NCI-H1930 (cell line): ENCODE data around the gene SLC12A8.
"Not testable (repeated sequence)": the region's sequence is repeated elsewhere in the genome, so short reads cannot be mapped to it uniquely, and the experiment has no call there.

Experiments
- DNase-seq, 2 experiments: peaks; one replicate each; lab custom pipeline; 2025; lab: John Stamatoyannopoulos, UW

Gene SLC12A8

DNA sequence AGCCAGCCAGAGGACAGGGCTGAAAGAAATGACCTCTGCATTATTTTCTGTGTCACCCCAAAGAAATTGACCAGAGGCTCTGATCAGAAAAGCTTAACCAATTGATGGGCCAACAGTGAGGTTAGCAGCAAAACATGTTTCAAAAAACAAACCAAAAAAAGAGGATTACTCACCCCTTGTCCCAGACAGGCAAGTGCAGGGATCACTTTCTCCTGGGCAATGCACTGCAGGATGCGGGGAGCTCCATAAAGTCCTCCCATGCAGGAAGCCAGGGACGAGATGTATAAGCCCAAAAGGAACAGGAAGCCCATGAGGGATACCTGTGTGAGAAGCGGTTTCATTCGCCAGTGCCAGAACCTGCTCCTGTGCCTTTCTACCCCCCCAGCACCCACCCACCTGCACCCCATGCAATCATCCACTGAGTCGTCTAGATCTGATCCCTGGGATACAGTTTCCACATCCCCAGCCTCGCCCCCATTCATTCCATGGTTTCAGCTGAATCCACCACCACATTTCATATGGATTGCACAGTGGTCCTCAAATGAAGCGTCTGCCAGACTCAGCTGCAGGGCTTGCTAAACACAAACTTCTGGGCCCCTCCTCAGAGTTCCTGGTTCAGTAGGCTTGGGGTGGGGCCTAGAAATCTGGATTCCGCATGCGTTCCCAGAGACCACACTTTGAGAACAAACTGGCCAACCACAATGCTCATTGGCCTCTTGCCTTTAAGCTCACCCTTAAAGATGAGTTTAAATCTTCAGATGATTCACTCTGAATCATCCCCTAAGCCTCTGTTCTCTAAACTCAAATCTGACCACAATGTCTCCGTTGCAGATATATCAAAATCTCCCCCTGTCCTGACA, 102.3 kb downstream of the SLC12A8 start:
- DNase-seq, result no peak

DNA sequence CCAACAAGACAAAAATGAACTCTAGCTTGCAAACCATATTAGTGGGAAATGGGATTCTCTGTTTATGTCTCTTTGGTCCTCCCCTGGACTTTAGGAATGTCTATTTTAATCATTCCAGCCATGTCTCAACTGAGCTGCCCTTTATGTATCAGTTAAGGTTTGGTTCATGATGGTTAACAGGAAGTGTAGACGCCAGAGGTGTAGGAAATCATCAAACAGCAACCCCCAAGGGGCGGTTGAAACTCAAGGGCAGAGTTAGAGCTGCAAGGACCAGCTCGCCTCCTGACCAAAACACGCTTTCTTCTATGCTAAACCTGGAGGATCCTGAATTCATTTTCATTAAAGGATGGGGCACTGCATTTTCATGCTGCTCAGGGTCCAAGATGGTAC, 103.0 kb downstream of the SLC12A8 start:
- DNase-seq, result no peak

DNA sequence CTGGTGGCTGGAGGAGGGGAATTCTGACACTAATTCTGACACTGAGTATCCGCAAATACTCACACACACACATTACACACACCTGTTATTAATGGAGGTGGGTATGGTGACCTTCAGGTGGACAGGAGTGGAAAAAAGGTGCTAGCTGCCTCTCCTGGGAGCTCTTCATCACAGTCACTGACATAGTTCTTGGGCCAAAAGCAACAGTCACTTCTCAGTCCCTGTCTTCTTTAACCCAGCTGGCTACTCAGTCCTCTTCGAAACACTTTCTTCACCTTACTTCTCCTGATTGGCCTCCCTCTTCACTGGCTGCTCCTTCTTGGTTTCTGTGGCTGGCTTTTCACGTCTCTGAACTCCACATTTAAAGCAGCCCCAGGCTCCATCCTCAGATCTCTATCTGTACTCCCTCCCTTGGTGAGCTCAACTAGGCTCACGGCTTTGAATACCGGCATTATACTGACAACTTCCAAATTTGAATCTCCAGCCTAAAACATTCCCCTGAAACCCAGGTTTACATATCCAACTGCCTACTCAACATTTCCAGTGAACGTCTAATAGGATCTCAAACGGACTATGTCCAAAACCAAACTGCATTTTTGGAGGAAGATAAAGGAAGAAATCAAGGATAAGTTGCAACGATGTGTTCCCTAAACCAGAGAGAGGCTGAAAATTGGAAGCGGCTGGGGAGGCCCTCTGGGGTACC, 103.6 kb downstream of the SLC12A8 start:
- DNase-seq, result no peak

DNA sequence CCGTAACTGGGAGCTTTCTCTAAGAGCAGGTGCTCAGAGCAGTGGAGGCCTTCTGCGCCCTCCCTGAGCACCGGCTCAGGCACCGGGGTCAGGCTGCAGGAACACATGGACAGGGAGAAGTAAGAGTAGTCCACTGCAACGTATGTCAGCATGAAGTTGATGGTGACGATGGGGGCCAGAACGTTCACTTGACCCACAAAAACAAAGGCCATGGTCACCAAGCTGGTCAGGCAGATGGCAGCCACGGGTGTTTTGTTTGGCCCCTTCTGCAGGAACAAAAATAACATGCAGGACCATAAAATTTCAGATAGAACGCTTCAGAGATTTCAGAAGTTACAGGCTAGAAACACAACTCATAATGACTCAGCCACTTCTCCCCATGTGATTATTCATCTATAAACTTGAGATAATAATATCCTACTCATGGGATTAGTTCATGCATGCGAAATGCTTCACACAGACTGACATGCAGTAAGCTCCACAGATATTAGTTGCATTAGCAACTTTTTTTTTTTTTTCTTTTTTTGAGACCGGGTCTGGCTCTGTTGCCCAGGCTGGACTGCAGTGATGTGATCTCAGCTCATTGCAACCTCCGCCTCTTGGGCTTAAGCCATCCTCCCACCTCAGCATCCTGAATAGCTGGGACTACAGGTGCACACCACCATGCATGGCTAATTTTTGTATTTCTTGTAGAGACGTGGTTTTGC, 104.5 kb downstream of the SLC12A8 start:
- DNase-seq, result no peak

DNA sequence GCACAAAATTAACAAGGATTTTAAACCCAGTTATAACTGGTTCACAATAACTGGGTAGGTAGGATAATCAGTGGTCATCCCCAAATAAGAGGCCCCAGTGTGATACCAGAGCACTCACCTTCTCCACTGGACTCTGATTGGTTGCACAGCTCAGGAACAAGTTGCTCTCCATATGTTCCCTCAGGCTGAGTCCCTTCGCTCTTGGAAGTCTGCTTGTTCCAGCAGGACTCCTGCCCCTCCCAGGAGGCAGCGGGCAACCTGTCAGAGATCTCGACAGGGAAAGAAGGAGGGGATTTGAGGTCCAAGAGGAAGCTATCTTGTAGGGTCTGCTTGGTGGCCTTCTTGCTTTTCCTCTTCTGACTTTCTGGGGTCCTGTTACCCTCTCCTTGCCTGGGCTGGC, 105.2 kb downstream of the SLC12A8 start:
- DNase-seq, result no peak

DNA sequence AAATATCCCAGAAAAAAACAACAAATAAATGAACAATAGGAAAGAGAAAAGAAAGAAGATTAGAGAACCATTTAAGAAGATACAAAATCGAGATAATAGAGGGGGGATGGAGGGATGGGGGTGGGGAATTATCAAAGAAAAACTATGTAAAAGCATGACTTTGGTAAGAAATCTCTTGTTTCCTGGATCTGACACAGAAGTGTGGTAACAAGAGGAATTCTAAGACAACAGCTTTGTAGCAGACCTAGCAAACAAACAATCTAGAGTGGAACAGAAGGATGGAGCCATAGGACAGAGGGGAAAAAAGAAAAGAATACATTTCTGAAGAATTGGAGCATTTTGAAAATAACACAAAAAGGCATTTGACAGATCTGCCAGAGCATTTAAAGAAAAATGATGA, 107.4 kb downstream of the SLC12A8 start:
- DNase-seq, result no peak

DNA sequence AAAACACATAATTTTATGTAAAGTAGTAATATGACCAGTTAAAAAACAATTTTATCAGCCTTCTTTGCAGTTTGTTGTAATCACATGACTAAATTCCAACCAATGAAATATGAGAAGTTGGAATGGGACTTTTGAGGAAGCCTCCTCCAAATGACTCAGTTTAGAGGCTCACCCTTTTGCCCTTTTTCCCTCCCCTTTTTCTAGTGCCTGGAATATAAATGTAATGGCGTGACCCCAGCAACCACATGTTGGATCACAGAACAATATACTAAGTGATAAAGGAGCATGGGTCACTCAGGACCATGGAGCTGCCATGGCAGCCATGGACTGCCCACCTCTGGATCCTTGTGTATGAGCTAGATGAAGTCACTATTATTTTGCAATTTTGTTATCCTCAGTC, 107.9 kb downstream of the SLC12A8 start:
- no peak for DNase-seq

DNA sequence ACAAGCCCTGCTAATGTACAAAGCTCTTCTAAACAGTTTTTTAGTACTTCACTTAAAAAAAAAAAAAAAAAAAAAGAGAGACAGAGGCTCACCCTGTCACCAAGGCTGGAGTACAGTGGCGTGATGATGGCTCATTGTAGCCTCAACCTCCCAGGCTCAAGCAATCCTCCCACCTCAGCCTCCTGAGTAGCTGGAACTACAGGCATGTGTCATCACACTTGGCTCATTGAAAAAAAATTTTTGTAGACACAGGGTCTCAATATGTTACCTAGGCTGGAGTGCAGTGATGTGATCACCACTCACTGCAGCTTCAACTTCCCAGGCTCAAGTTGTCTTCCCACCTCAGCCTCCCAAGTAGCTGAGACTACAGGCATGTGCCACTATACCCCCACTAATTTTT, 109.1 kb downstream of the SLC12A8 start:
- DNase-seq, result no peak

DNA sequence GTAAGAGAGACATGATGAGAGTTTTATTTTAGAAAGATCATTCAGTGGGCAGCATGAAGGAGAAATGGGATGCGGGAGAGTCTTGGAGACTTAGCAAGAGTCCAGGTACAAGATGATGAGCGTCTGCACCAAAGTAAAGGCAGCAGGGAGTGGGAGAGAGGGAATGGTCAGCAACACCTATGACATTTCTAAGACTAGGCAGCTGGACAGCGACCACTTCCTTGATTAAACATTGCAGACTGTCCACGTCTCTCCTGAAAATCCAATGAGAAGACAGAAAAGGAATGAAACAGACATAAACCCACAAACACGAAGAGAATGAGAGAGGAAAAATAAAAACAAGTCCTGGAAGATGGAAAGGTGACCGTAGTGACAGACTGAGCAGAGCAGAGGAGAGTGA, 110.1 kb downstream of the SLC12A8 start:
- no peak for DNase-seq

DNA sequence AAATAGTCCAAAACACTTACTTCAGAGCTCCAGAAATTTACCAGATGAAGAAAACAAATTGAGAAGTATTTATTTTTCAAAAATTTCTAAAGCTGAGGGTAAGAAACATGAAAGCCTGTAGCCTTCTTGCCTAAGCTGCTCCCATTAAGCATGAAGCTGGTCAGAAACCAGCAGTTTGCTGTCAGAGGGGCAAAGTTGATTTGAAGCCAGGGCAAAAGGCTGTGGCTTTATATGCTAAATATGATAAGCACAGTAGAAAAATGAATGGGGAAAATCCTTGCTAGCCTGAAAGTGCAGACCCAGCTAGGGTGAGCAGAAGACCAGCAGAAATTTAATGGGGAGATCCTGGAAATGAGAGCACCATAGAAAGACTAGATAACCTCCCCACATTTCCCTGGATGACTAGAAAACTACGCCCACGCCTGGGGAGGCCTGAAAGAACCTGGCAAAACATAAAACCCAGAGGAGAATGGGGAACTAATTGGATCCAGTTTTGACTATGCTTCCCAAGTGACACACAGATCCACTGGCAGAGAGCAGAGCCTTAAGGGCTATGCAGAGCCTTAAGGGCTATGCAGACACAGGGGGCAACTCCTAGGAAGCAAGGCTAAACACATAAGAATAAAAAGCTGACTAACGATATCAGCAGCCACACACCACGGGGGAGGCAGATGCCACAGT, 113.8 kb downstream of the SLC12A8 start:
- no peak for DNase-seq

DNA sequence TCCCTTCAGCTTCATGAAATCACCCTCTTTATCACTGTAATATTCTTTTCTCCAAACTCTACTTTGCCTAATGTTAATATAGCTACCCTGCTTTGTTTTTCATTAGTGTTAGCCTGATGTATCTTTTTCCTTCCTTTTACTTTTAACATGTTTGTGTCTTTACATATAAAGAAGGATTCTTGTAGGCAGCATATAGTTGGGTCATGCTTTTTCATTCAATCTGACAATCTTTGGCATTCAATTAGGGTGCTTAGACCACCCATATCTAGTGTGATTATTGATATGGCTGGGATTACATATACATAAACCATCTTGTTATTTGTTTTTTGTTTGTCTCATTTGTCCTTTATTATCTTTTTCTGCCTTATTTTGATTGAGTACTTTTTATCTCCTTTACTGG, 121.9 kb downstream of the SLC12A8 start:
- DNase-seq, result no peak

DNA sequence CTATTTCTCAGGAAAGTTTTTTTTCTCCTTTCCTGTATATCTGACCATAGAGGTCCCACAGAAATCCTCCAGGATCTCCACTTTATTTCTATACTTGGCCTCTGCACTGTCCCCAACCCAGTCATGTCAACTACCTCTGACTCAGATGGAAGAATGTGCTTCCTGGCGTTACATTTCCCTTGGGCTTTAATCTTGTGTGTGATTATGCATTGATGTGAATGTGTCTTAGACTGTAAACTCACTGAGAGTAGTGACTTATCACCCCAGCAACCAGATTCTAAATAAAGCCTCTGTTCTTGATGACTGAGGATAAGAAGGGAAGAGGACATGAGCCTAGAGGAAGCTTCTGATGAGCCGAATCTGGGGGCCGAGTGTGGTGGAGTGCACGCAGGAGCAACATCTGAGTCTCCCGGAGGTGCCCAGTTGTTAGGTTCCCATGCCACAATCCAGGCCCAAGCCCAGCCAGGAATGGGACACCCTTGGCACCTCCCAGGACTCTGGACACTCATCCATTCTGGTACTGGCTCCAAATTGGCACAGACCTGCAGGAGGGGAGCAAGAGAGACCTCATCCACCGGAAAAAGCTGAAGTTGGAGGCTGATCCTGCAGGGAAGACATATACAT, 124.7 kb downstream of the SLC12A8 start:
- DNase-seq, result no peak

DNA sequence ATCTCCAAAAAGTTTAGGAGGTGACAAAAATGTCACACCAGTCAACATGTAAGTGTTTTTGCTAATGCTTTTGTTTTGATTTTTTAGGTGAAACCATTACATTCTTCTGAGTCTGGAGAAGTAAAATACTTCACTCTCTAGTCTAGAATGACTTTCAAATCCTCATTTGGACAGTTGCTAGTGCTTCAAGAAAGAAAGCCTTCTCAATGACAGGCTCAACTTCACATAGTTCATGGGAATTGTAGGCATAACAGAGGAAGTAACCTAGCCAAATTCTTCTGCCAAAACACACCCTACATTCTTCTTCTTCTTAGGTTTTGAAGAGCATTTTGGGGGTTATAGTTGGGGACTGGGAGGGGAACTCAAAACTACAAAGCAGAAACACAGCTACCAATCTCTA, 127.4 kb downstream of the SLC12A8 start:
- DNase-seq, result no peak

DNA sequence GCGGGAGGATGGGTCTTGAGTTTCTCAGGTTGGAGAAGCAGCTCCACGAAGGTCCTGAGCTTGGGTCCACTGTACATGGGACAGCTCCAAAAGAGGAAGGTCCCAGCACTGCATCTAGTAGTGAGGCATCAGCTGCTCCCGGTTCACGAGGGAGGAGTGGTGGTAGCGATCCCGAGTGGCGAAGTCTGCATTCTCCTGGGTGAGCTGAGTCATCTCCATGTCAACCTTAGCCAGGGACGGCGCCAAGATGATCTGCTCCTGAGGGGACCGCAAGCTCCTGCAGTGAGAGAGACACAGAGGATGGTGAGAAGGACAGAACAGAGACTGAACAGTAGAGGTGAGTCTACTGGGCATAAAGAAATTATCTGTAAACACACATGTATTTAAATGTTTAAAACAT, 128.8 kb downstream of the SLC12A8 start:
- DNase-seq, result no peak

DNA sequence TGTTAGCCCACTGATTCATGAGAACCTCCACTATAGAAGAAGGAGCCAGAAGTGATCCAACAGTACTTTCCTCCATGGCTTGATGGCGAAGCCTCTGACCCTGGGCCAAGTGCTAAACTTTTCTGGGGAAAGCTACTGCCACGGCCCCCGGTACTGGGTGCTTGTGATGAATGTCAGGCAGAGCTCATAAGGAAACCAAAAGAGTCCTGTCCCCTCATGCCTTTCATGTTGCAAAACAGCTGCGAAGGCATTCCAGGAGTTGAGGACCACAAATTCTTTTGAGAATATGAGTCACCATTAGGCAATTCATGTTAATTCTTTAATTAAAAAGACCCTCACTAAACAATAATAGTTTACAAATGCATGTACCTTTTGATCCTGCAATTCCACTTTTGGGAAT, 130.2 kb downstream of the SLC12A8 start:
- DNase-seq, result not testable (repeated sequence)

DNA sequence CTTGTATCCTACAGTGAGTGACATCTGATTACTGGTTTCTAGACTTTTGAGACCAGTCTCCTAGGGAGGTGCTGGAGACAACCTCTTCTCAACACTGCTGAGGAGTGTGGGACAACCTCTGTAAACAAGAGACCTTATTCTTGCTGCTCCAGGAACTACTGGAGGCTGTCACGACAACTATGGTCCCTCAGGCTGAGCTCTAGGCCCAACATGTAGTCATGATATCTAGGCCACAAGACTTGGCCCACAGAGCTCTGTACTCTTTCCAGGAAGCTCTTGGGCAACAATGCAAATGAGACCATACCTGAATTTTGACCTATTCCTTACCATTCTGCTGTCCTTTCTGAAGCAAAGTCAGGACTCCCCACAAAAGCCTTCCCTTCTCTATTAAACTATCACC, 132.5 kb downstream of the SLC12A8 start:
- no peak for DNase-seq

DNA sequence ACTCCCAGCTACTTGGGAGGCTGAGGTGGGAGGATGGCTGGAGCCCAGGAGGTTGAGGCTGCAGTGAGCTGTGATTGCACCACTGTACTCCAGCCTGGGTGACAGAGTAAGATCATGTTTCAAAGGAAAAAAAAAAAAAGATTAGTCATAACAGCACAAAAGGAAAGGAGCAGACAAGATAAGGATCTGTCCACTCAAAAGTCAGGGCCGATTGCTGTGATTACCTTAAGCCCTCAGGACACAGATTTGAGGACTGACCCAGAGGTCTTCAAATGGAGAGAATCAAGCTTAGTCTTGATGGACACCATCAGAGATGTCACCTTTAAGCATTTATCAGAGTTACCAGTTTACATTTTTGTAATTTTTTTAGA, 132.9 kb downstream of the SLC12A8 start:
- no peak for DNase-seq

DNA sequence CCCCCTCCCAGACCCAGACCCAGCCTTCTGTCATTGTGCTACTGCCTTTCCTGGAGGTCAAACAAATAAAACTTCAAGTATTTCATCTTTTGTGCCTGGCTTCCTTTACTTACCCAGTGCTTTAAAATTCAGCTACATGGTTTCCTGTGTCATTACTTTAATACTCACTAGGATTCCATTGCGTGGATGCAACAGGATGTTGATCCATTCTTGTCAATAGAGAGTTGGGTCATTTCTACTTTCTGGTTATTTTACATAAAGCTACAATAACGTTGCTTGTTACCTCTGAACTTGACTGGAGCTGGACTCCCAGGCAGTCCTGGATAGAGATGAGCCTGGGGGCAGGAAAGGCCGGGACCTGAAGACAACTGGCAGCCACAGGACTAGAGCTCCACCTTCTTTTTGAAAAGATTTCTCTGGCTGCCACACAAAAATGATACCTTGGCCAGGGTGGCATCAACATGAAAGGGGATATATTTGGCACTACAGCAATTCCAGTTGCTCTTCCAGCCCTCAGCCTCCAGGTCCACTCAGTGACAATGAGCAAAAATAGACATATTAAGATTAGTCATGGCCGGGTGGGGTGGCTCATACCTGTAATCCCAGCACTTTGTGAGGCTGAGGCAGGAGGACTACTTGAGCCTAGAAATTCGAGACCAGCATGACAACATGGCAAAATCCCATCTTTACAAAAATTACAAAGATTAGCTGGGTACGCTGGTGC, 133.4 kb downstream of the SLC12A8 start:
- no peak for DNase-seq

DNA sequence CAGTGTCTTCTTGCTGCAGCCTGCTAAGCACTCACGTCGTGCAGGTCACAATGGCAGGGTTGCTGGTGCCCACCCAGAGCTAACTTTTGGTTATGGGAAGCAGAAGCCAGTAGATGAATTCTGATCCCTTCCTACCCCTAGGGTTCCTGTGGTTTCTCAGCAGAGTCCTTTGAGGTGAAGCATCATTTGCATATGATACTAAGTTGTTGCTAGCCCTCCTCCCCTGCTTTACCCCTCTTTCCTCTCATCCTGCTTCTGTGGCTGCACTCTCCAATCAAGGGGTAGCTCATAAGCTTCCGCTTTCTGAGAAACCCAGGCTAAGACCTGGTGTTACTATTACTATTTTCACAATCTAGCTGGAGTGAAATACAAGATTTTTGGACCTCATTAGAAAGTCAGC, 134.7 kb downstream of the SLC12A8 start:
- no peak for DNase-seq

DNA sequence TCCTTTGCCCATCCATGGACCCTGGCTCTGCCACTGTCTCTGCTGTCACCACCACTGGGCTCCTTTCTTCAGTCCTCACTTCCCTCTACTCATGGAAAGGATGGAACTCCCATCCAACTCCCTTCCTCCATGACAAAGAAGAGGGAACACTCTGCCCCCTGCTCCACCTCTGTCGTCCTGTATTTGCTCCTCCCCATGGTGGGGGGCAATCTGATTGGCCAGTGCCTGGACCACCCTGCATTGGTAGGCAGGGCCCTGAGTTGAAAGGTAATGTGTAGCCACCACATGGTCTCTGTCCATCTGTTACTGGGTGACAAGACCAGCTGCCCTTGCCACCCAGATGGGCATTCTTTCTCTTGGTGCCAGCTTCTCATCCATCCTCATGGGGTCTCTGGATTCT, 136.1 kb downstream of the SLC12A8 start:
- DNase-seq, result no peak

DNA sequence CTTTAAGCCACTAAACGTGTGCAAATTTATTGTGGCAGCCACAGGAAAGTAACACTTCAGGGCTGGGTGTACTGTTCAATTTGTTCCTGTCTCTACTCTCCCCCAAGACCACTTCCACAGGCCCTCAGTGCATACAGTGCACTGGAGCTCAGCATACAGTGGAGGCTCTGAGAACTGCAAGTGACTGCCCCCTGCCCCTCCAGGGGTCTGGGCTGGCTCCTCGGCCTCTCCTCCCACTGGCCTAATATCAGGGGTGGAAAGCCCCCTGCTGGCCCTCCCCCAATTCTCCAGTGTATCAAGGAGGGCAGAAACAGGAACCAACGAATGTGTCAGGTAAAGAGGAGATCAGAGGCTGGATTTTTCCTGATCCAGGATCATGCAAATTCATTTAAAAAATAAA, 136.8 kb downstream of the SLC12A8 start:
- no peak for DNase-seq
